K562 (cell line): ENCODE data around the gene ARHGEF1.

Experiments used
- GABPA ChIP-seq: fragments of 200-800 bp; sonication (Bioruptor generic); conservative IDR thresholded peaks from 2 replicates; pipeline ENCODE4 v1.6.1; 2016; ENCODE audit warnings: low read depth, missing genetic modification characterization, missing compliant biosample characterization
- NFYB ChIP-seq: IDR thresholded peaks from 2 replicates; pipeline ENCODE4 v1.6.1; 2011; ENCODE audit warnings: mild to moderate bottlenecking, moderate library complexity; ENCODE audit not compliant: insufficient read length; ENCODE audit errors: extremely low read depth
- POLR2A ChIP-seq: fragments of 450-650 bp; conservative IDR thresholded peaks from 2 replicates; pipeline ENCODE4 v1.6.1; 2016
- RBBP5 ChIP-seq: fragments of 200-600 bp; sonication (generic); IDR thresholded peaks from 2 replicates; pipeline ENCODE4 v1.6.1; 2012; ENCODE audit warnings: borderline replicate concordance, mild to moderate bottlenecking, low read length, control low read depth, inconsistent platforms; ENCODE audit not compliant: insufficient read depth, poor library complexity, severe bottlenecking
- ZC3H4 ChIP-seq: sonication (generic); formaldehyde crosslinking; IDR thresholded peaks from 2 replicates; pipeline ENCODE4 v1.9.0; 2021; ENCODE audit warnings: missing genetic modification reagents, borderline replicate concordance

GRCh38 chr19:41912899-41913537, 30.0 kb downstream of the ARHGEF1 start:
- TF ChIP-seq ZC3H4 (CRISPR knock-in tag), result no peak
- TF ChIP-seq GABPA (tag), result no peak
- TF ChIP-seq RBBP5, result no peak
- TF ChIP-seq POLR2A, result no peak
- TF ChIP-seq NFYB, result no peak
